Measurements from ENCODE around the gene COPS4. TPM values are rescaled to one million over a fixed set of nuclear protein-coding genes. Genes with fewer than 3 reads are reported as not detected.
"Not testable (repeated sequence)": the region's sequence is repeated elsewhere in the genome, so short reads cannot be mapped to it uniquely, and the experiment has no call there.

Gene COPS4
- total RNA-seq, 1 donor from 2014 or later, result 24.3 TPM

DNA sequence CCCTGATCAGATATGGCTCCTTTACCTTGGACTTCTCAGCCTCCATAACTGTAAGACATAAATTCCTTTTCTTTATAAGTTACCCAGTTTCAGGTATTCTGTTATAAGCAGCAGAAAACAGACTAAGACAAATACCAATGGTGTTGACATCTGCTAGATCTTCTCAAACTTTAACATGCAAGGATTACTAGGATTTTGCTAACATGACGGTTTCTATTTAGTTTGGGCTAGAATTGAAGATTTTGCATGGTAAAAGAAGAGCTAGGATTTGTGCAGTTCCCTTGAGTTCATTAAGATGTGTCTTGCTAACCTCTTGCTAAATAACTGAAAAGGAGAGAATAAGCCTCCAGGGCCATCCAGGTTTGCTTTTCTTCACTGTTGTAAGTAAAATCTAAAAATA, 5.3 kb upstream of the COPS4 start:
- Histone ChIP-seq H3K27ac (no peak overlapping the region), H3K36me3 (no peaks in the 10 kb centered on the region), H3K9me3 (no peaks in the 10 kb centered on the region), H3K4me1 (no peaks in the 10 kb centered on the region), H3K27me3 (no peaks in the 10 kb centered on the region), H3K4me3 (no peak overlapping the region)
- ATAC-seq (no peak), DNase-seq (no peak)
- TF ChIP-seq, protein P1, sequence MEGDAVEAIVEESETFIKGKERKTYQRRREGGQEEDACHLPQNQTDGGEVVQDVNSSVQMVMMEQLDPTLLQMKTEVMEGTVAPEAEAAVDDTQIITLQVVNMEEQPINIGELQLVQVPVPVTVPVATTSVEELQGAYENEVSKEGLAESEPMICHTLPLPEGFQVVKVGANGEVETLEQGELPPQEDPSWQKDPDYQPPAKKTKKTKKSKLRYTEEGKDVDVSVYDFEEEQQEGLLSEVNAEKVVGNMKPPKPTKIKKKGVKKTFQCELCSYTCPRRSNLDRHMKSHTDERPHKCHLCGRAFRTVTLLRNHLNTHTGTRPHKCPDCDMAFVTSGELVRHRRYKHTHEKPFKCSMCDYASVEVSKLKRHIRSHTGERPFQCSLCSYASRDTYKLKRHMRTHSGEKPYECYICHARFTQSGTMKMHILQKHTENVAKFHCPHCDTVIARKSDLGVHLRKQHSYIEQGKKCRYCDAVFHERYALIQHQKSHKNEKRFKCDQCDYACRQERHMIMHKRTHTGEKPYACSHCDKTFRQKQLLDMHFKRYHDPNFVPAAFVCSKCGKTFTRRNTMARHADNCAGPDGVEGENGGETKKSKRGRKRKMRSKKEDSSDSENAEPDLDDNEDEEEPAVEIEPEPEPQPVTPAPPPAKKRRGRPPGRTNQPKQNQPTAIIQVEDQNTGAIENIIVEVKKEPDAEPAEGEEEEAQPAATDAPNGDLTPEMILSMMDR (IDR thresholded peaks at IDR 0.05), result no peak
- intact Hi-C loops (cut with DNase I), result no loop called here

DNA sequence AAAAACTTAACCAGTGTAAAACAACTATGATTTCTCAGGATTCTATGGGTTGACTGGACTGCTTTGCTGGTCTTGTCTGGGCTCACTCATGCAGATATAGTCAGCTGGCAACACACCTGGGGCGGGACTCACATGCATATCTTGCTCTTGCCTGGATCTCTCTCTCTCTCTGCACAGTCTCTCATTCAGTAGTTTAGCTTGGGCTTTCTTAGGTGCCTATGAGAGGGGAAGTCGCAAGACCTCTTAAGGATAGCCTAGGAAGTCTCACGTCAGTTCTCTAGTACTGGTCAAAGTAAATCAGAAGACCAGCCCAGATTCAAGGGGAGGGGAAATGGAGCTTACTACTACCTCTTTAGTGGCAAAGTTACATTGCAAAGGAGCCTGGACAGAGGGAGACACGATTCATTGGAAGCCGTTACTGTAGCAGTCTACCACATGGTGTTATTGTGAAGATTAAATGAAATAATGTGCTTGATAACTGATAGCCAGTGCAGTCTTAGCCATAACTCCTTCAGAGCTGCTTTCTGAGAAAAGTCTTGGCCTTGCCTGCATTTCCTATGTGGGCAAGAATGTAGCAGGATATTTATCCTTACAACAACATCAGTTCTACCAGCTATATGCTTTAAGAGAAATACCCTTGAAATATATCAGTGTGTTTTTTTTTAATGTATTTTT, 2.1 kb downstream of the COPS4 start:
- DNase-seq, result no peak
- Histone ChIP-seq H3K4me1 (peaks cover 13% of the 10 kb centered on the region), H3K27me3 (no peaks in the 10 kb centered on the region), H3K4me3 (no peak overlapping the region), H3K36me3 (no peaks in the 10 kb centered on the region), H3K9me3 (no peaks in the 10 kb centered on the region), H3K27ac (no peak overlapping the region)
- TF ChIP-seq, protein P1 (IDR thresholded peaks at IDR 0.05), result no peak
- intact Hi-C loops (cut with DNase I), result no loop called here
- ATAC-seq, result no peak

DNA sequence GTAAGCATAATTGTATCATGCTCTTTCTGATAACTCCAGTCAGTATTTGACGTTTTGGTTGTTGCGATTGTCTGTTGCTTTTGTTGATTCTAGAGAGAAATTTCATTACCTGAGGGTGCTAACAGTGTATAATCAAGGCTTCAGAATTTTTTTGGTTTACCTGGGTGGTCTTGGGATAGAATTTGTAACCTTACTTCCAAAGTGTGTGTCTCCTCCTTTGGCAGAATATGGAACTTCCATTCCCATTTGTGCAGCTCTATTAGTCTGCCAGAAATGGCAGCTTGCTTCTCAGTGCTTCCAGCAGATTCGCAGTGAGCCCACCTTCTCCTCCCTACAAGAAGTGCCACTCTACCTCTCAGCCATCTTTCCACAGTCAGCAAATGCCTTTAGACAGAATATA, 5.3 kb downstream of the COPS4 start:
- TF ChIP-seq, protein P1 (IDR thresholded peaks at IDR 0.05), result no peak
- intact Hi-C loops (cut with DNase I), result no loop called here
- no peaks in the 10 kb centered on the region for H3K36me3 ChIP-seq
- no peak overlapping the region for H3K27ac ChIP-seq
- no peak for DNase-seq
- ATAC-seq, result no peak
- H3K4me1 ChIP-seq, result peaks cover 13% of the 10 kb centered on the region
- H3K4me3 ChIP-seq, result no peak overlapping the region
- no peaks in the 10 kb centered on the region for H3K9me3 ChIP-seq
- no peaks in the 10 kb centered on the region for H3K27me3 ChIP-seq

DNA sequence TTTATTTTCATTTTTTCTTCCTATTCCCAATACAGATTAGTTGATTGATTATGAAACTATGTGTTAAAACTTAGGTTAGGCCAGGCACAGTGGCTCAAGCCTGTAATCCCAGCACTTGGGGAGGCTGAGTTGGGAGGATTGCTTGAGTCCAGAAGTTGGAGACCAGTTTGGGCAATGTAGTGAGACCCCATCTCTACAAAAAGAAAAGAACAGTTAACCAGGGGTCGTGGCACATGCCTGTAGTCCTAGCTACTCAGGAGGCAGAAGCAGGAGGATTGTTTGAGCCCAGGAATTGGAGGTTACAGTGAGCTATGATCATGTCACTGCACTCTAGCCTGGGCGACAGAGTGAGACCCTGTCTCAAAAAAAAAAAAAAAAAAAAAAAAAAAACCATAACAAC, 8.2 kb downstream of the COPS4 start:
- H3K36me3 ChIP-seq; H3K4me3 ChIP-seq; ATAC-seq; intact Hi-C loops (cut with DNase I); DNase-seq; H3K9me3 ChIP-seq; H3K27me3 ChIP-seq; H3K4me1 ChIP-seq; H3K27ac ChIP-seq: not testable (repeated sequence)

DNA sequence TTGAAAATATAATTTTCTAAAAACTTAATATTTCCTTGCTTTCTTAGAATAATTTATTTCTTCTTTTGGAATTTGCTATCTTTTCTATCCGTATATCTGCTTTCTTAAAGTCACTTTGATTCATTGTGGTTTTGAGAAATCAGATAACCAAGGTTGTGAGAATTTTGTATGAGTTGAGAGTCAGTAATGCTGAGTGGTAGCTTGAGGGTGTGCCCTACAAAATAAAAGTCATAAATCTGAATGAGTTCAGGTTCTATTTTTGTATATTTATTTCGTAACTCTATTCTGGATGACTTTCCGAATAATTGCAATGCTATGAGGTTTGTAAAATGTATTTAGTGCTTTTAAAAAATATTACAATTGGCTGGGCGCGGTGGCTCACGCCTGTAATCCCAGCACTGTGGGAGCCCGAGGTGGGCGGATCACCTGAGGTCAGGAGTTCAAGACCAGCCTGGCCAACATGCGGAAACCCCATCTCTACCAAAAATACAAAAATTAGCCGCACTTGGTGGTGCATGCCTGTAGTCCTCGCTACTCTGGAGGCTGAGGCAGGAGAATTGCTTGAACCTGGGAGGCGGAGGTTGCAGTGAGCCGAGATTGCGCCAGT, 8.9 kb downstream of the COPS4 start:
- intact Hi-C loops (cut with DNase I), result no loop called here
- H3K4me1 ChIP-seq, result no peaks in the 10 kb centered on the region
- H3K4me3 ChIP-seq, result no peak overlapping the region
- DNase-seq, result no peak
- no peaks in the 10 kb centered on the region for H3K27me3 ChIP-seq
- H3K27ac ChIP-seq, result no peak overlapping the region
- no peak for ATAC-seq
- no peaks in the 10 kb centered on the region for H3K9me3 ChIP-seq
- no peaks in the 10 kb centered on the region for H3K36me3 ChIP-seq
- TF ChIP-seq, protein P1 (IDR thresholded peaks at IDR 0.05), result no peak

DNA sequence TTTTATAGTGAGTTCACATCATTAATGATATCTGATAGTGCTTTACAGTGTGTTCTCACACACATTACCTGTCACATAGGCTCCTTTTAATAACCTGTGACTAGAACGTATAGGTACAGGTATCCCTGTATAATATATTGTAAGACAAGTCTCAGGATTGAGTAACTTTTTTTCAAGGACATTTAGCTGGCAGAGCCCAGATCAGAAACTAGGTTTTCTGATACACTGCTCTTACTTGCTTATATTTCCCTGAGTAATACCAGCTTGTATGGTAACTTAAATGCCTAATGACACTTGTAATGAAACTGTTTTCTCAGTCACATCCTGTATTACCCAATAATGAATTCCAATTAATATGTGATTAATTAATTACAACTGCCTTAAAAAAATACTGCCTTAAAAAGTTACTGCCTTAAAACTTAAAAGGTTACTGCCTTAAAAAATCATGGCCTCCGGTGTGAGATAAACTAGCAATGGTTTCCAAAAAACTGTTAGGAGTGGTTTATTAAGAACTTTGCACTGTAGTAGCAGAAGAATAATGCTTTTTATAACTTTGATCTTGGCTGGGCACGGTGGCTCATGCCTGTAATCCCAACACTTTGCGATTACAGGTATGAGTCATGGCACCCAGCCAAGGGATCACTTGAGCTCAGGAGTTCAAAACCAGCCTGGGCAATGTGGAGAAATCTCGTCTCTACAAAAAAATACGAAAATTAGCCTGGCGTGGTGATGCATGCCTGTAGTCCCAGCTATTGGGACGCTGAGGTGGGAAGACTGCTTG, 11.9 kb downstream of the COPS4 start:
- no peaks in the 10 kb centered on the region for H3K9me3 ChIP-seq
- peaks cover 22% of the 10 kb centered on the region for H3K36me3 ChIP-seq
- no peaks in the 10 kb centered on the region for H3K27me3 ChIP-seq
- ATAC-seq, result no peak
- DNase-seq, result no peak
- TF ChIP-seq, protein P1 (IDR thresholded peaks at IDR 0.05), result no peak
- H3K4me3 ChIP-seq, result no peak overlapping the region
- H3K27ac ChIP-seq, result no peak overlapping the region
- intact Hi-C loops (cut with DNase I), result no loop called here
- H3K4me1 ChIP-seq, result no peaks in the 10 kb centered on the region

DNA sequence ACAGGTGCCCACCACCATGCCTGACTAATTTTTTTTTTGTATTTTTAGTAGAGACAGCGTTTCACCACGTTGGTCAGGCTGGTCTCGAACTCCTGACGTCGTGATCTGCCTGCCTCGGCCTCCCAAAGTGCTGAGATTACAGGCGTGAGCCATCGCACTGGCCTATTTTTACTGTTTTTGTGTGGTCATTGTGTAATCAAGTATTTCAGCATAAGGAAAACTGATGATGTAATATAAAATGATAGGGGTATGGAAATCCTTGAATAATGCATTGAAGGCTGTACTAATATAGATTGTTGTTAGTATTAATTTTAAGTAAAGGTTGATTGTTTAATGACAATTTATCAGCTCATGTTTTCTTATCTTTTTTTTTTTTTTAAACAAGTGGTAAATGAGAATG, 13.8 kb downstream of the COPS4 start:
- H3K4me3 ChIP-seq; H3K9me3 ChIP-seq; ATAC-seq; H3K4me1 ChIP-seq; H3K27me3 ChIP-seq; H3K27ac ChIP-seq; intact Hi-C loops (cut with DNase I); DNase-seq: not testable (repeated sequence)
- H3K36me3 ChIP-seq, result peaks cover 38% of the 10 kb centered on the region
